T-helper 1 cell treated with Interleukin-12 subunit alpha and Interleukin-12 subunit beta and Interleukin-4 antibody, amounts not matched to agents 30 μg/mL and 1 μg/mL, for 36 hours (primary cell): ENCODE data around the gene MLLT6.

Experiments
- H3K27ac Mint-ChIP-seq: one replicate; pipeline ENCODE4 v1.8.0; 2021; ENCODE audit warnings: mild to moderate bottlenecking, mixed read lengths
- H3K27me3 Mint-ChIP-seq: one replicate; pipeline ENCODE4 v1.8.0; 2021; ENCODE audit warnings: low read depth, mixed read lengths
- H3K36me3 Mint-ChIP-seq: one replicate; pipeline ENCODE4 v1.8.0; 2021; ENCODE audit warnings: low read depth, mixed read lengths
- H3K4me1 Mint-ChIP-seq: one replicate; pipeline ENCODE4 v1.8.0; 2021; ENCODE audit warnings: low read depth, mixed read lengths
- H3K4me3 Mint-ChIP-seq: one replicate; pipeline ENCODE4 v1.8.0; 2021; ENCODE audit warnings: mild to moderate bottlenecking, moderate library complexity, mixed read lengths
- H3K9me3 Mint-ChIP-seq: one replicate; pipeline ENCODE4 v1.8.0; 2021; ENCODE audit warnings: mixed read lengths

The MLLT6 gene

GRCh38 chr17:38733982-38734973 is 29.2 kb downstream of the MLLT6 start:
- Mint-ChIP-seq H3K9me3 (no peaks in the 10 kb centered on the region), H3K4me3 (no peak overlapping the region), H3K36me3 (peaks cover 11% of the 10 kb centered on the region), H3K27ac (peak overlapping the region; percentile 76), H3K27me3 (no peaks in the 10 kb centered on the region), H3K4me1 (peaks cover 40% of the 10 kb centered on the region)

GRCh38 chr17:38735161-38735997 is 30.3 kb downstream of the MLLT6 start:
- H3K9me3 Mint-ChIP-seq: no peaks in the 10 kb centered on the region
- H3K36me3 Mint-ChIP-seq: peaks cover 11% of the 10 kb centered on the region
- peaks cover 37% of the 10 kb centered on the region for H3K4me1 Mint-ChIP-seq
- no peaks in the 10 kb centered on the region for H3K27me3 Mint-ChIP-seq
- H3K27ac Mint-ChIP-seq: peak overlapping the region; percentile 59
- H3K4me3 Mint-ChIP-seq: no peak overlapping the region

GRCh38 chr17:38738007-38738662 is 33.1 kb downstream of the MLLT6 start:
- Mint-ChIP-seq H3K36me3 (peaks cover 6% of the 10 kb centered on the region), H3K27ac (no peak overlapping the region), H3K4me1 (peaks cover 29% of the 10 kb centered on the region), H3K4me3 (no peak overlapping the region), H3K27me3 (no peaks in the 10 kb centered on the region), H3K9me3 (no peaks in the 10 kb centered on the region)

- no peak overlapping the region for H3K27ac Mint-ChIP-seq
- no peaks in the 10 kb centered on the region for H3K9me3 Mint-ChIP-seq
Observed at GRCh38 chr17:38738686-38739085, 33.6 kb downstream of the MLLT6 start.

DNA sequence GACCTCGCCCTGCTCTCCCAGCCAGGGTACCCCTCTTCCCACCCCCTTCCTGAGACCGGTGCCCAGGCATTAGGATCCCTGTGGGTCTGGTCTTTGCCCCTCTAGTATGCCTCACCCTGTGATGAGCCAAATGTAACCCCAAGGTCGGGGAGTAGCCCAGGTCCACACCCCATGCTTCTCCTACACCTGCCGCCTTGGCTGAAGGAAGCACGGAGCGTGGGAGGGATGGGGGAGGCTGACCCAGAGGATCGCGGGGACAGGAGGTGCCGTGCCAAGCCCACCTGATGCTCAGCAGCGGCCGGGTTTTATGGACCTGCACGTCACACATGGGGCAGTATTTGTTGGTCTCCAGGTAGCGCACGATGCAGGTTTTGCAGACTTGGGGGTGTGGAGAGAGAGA is 34.2 kb downstream of the MLLT6 start:
- H3K27ac Mint-ChIP-seq: no peak overlapping the region
- peaks cover 2% of the 10 kb centered on the region for H3K36me3 Mint-ChIP-seq
- H3K4me1 Mint-ChIP-seq: peaks cover 21% of the 10 kb centered on the region
- no peak overlapping the region for H3K4me3 Mint-ChIP-seq
- no peaks in the 10 kb centered on the region for H3K27me3 Mint-ChIP-seq
- H3K9me3 Mint-ChIP-seq: no peaks in the 10 kb centered on the region

More at GRCh38 chr17:38738686-38739085, 33.6 kb downstream of the MLLT6 start:
- Mint-ChIP-seq H3K27me3 (no peaks in the 10 kb centered on the region), H3K4me1 (peaks cover 27% of the 10 kb centered on the region), H3K4me3 (no peak overlapping the region), H3K36me3 (peaks cover 3% of the 10 kb centered on the region)

GRCh38 chr17:38740044-38740443 is 35.0 kb downstream of the MLLT6 start:
- Mint-ChIP-seq H3K4me3 (no peak overlapping the region), H3K36me3 (no peaks in the 10 kb centered on the region), H3K27me3 (no peaks in the 10 kb centered on the region), H3K27ac (no peak overlapping the region), H3K4me1 (peaks cover 15% of the 10 kb centered on the region), H3K9me3 (no peaks in the 10 kb centered on the region)

DNA sequence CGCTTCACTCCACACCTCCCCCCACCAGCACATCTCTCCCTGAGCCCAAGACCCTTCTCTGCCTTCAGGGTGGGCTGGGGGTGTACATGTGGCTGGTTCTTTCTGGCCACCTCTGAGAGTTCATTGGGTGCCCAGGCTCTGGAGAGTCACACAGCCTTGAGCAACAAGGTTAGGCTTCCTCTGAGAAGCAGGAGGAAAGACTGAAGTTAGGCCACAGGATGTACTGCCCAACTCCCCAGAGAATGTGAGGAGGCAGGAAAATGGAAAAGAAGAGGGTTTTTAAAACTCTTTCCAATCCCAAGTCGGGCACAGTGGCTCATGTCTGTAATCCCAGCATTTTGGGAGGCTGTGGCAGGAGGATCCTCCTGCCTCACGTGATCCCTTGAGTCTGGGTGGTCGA is 35.7 kb downstream of the MLLT6 start:
- Mint-ChIP-seq H3K27ac (no peak overlapping the region), H3K36me3 (no peaks in the 10 kb centered on the region), H3K4me1 (peaks cover 15% of the 10 kb centered on the region), H3K27me3 (peaks cover under 1% of the 10 kb centered on the region), H3K4me3 (no peak overlapping the region), H3K9me3 (no peaks in the 10 kb centered on the region)

- Mint-ChIP-seq H3K27me3 (peaks cover 7% of the 10 kb centered on the region), H3K4me3 (no peak overlapping the region), H3K4me1 (peaks cover 21% of the 10 kb centered on the region), H3K27ac (no peak overlapping the region), H3K36me3 (no peaks in the 10 kb centered on the region), H3K9me3 (no peaks in the 10 kb centered on the region)
Observed at GRCh38 chr17:38741461-38741860, 36.4 kb downstream of the MLLT6 start.

GRCh38 chr17:38741921-38742410 is 36.9 kb downstream of the MLLT6 start:
- Mint-ChIP-seq H3K4me1 (peaks cover 23% of the 10 kb centered on the region), H3K4me3 (no peak overlapping the region), H3K9me3 (no peaks in the 10 kb centered on the region), H3K27ac (no peak overlapping the region), H3K27me3 (peaks cover 12% of the 10 kb centered on the region), H3K36me3 (no peaks in the 10 kb centered on the region)

DNA sequence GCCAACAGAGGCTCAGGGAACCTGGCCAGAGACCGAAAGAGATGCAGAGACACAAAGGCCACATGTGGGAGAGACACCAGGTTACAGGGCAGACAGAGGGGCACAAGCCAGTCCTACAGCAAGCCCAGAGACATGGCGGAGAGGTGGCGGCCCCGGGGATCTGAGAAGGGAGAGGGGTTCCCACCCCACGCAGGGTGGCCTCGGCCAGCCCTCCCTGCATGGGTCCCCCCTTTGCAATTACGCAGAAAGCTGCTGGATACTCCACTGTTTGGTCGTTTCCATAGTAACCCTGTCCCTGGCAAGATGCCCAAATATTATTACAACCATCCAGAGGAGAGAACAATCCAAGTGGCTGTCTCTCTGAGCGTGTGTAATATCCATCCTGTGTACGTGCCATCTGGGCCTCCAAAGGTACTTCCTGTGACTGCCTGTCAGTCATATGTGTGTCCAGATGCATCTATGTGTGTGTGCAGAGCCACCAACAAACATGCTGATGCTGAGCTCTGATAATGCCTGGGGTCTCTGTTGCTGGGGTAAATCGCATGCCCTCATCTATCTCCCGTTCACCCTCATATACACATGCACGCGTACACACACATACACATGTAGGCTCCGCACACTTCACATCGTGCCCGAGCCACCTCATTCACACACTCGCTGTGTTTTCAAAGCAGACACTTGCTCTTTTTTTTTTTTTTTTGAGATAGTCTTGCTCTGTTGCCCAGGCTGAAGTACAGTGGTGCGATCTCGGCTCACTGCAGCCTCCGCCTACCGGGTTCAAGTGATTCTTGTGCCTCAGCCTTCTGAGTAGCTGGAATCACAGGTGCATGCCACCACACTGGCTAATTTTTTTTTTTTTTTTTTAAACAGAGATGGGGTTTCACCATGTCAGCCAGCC is 37.6 kb downstream of the MLLT6 start:
- no peak overlapping the region for H3K4me3 Mint-ChIP-seq
- H3K36me3 Mint-ChIP-seq: no peaks in the 10 kb centered on the region
- peaks cover 23% of the 10 kb centered on the region for H3K4me1 Mint-ChIP-seq
- peaks cover 13% of the 10 kb centered on the region for H3K27me3 Mint-ChIP-seq
- H3K9me3 Mint-ChIP-seq: no peaks in the 10 kb centered on the region
- peak overlapping the region; percentile 36 for H3K27ac Mint-ChIP-seq

- no peaks in the 10 kb centered on the region for H3K9me3 Mint-ChIP-seq
- peaks cover 16% of the 10 kb centered on the region for H3K27me3 Mint-ChIP-seq
- peaks cover 23% of the 10 kb centered on the region for H3K4me1 Mint-ChIP-seq
- H3K27ac Mint-ChIP-seq: no peak overlapping the region
- H3K4me3 Mint-ChIP-seq: no peak overlapping the region
- no peaks in the 10 kb centered on the region for H3K36me3 Mint-ChIP-seq
Observed at GRCh38 chr17:38743556-38744171, 38.6 kb downstream of the MLLT6 start.

DNA sequence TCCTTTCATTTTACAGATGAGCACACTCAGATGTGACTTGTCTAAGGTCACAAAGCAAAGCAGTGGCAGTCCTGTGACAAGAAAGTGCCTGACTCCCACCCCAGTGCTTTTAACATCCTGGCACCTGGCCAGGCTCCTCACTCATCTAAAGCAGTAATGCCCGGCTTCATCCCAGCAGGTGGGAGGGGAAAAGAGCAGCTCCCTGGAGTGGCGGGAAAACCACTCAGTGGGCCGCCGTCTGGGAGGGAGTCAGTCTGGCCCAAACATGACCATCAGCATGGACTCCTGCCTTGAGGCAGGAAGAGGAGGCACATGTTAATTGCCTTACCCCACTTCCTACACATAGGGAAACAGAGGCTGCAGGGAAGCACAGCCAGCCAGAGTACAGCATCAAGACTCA is 40.5 kb downstream of the MLLT6 start:
- H3K4me3 Mint-ChIP-seq: peak overlapping the region; percentile 18
- H3K9me3 Mint-ChIP-seq: no peaks in the 10 kb centered on the region
- no peak overlapping the region for H3K27ac Mint-ChIP-seq
- peaks cover 28% of the 10 kb centered on the region for H3K27me3 Mint-ChIP-seq
- no peaks in the 10 kb centered on the region for H3K36me3 Mint-ChIP-seq
- H3K4me1 Mint-ChIP-seq: peaks cover 27% of the 10 kb centered on the region
